Heart left ventricle (tissue), 13 donors: ENCODE results near the gene ABCD4.

Experiments used
- POLR2A ChIP-seq, 2 donors: fragments of 450-650 bp; IDR thresholded peaks; one replicate each; pipeline ENCODE4 v1.6.1; 2017; ENCODE audit warnings: antibody characterized with exemption in 2 of 2, mild to moderate bottlenecking in 2 of 2, moderate library complexity in 2 of 2
- TF ChIP-seq, protein P1 (sequence below), 12 donors: fragments of 200-600 bp; sonication (generic) in 4 of 12; IDR thresholded peaks; one replicate each; pipeline versions ENCODE4 v1.5.0 to v1.8.0; 2018 to 2022; ENCODE audit warnings: antibody characterized with exemption in 12 of 12, mild to moderate bottlenecking in 5 of 12
- donor health status: ischemic (EF 13 %, LVEDD 7.1; RV severe dilation, severe dysfunction).
- donor health status: DM: no; HTN: yes; CAD: no.
- donor health status: DM: no; HTN: no; CAD: no.
- donor health status: ischemic (EF 25% LVEDD 6.9; RV normal size, moderate dysfunction).
- donor health status: ischemic (EF 25% LVEDD 5.7; RV mildly dilated, moderate dysfunction).
- donor health status: ischemic (EF 35%, LVEDD 5.7; RV mildly dilated, moderate dysfunction).
- donor health status: nonischemic (EF 11% LVEDD 7.7; RV severe dilation, severe dysfunction).
- donor health status: DM: yes; HTN: yes; CAD: no.
- donor health status: PGD.
- donor health status: ischemic (EF 29% LVEDD 5.4; RV normal size, mild dysfunction).
- donor health status: nonischemic (EF 23%, LVEDD 6.1; RV moderate dilation, normal function).

GRCh38 chr14:74281069-74281468 is 21.7 kb downstream of the ABCD4 start:
- TF ChIP-seq, protein P1, sequence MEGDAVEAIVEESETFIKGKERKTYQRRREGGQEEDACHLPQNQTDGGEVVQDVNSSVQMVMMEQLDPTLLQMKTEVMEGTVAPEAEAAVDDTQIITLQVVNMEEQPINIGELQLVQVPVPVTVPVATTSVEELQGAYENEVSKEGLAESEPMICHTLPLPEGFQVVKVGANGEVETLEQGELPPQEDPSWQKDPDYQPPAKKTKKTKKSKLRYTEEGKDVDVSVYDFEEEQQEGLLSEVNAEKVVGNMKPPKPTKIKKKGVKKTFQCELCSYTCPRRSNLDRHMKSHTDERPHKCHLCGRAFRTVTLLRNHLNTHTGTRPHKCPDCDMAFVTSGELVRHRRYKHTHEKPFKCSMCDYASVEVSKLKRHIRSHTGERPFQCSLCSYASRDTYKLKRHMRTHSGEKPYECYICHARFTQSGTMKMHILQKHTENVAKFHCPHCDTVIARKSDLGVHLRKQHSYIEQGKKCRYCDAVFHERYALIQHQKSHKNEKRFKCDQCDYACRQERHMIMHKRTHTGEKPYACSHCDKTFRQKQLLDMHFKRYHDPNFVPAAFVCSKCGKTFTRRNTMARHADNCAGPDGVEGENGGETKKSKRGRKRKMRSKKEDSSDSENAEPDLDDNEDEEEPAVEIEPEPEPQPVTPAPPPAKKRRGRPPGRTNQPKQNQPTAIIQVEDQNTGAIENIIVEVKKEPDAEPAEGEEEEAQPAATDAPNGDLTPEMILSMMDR (IDR thresholded peaks at IDR 0.05): no peak
- no peak for TF ChIP-seq POLR2A (IDR thresholded peaks at IDR 0.05)
